ENCODE measurements around the gene IL17RD.

GRCh38 chr3:57100046-57100695 is 65.0 kb downstream of the IL17RD start:
- peak; percentile 85 for TF ChIP-seq CTCF (conservative IDR thresholded peaks at IDR 0.05)
- no peak for TF ChIP-seq EZH2 (IDR thresholded peaks at IDR 0.05; ENCODE audit: low read depth)
